ENCODE measurements around the gene EFNA1. TPM values are rescaled to one million over a fixed set of nuclear protein-coding genes. Genes with fewer than 3 reads are reported as not detected.

The EFNA1 gene
- total and polyA plus RNA-seq, 2 of the 13 experiments (the other 11 are each of a cell fraction or from before 2014, with no cell fraction given): 81.8 to 874 TPM

GRCh38 chr1:155139895-155140629 is 12.4 kb downstream of the EFNA1 start, which contains the start of gene DPM3:
Gene DPM3, minus strand, starts transcription at chr1:155140531. Its CDS starts 291 bp downstream, at chr1:155140240.
- Histone ChIP-seq H3K79me2 (ENCODE audit: insufficient read depth, low read length) (peaks cover 28% of the 10 kb centered on the region), H3K4me2 (ENCODE audit: low read depth, low read length) (peak within 1 kb of the TSS; percentile 96), H3K4me3 (replicated peaks in 1 of 3; ENCODE audit: insufficient read depth in 1 of 3, low read depth in 2 of 3, low read length in 3 of 3) (peak within 1 kb of the TSS; percentile 67 to 97 (median 86)), H3K9ac (ENCODE audit: insufficient read depth, low read depth, low read length) (peak within 1 kb of the TSS; percentile 83), H3K9me3 (ENCODE audit: low read length) (no peaks in the 10 kb centered on the region), H2AFZ (ENCODE audit: low read length) (peak within 1 kb of the TSS; percentile 82), H3K4me1 (ENCODE audit: insufficient read depth, low read length) (peaks cover 44% of the 10 kb centered on the region), H3K27me3 (ENCODE audit: control insufficient read depth in 1 of 2, insufficient read depth in 2 of 2, low read length in 2 of 2) (no peaks in the 10 kb centered on the region; a peak in 1 of 5 replicates), H4K20me1 (ENCODE audit: insufficient read depth, low read length) (peaks cover 4% of the 10 kb centered on the region; the same call in 1 of the 2 replicates), H3K27ac (ENCODE audit: extremely low read length, insufficient read depth, low read length) (peak within 1 kb of the TSS; percentile 85), H3K36me3 (replicated peaks in 1 of 2; ENCODE audit: control insufficient read depth in 1 of 2, insufficient read depth in 2 of 2, low read length in 2 of 2) (peaks cover 0 to 7% of the 10 kb centered on the region in 2 experiments; a peak in 1 of 5 replicates)
- POLR2A ChIA-PET: interaction anchor here (1.0 to 7.4 kb wide), 5 partner anchors 9 to 33 kb away, joined by 5 to 144 read pairs (median 6); partner anchors contain the start of genes EFNA1 and KRTCAP2
- in situ Hi-C loops (cut with HindIII; ENCODE audit: extremely low pct_ligation_motif_present, low pct_unique_long_range_greater_than_20kb) (no loop called here), intact Hi-C loops (cut with micrococcal nuclease; ENCODE audit: unreplicated experiment) (loop anchor here (1.0 kb wide), 1 partner anchor 46 kb away; no protein-coding TSS in a partner anchor)
- FAIRE-seq (peak; percentile 87), DNase-seq (ENCODE audit: low spot score) (peak; percentile 71), ATAC-seq (peak; percentile 66)
- 0% methylated on average over 23 of the region's 42 CpGs for WGBS (ENCODE audit: low lambda C conversion rate)
- TSS peak; percentile 89 for BruUV-seq (replicated peaks)
- CTCF ChIA-PET (ENCODE audit: low intra/inter-chr PET ratio, low total read pairs): interaction anchor here (1.1 kb wide), 1 partner anchor 46 kb away, joined by 3 read pairs; no protein-coding TSS in a partner anchor
- no peak for TF ChIP-seq STAG1 (CRISPR knock-in tag; IDR thresholded peaks at IDR 0.05)
- no peak for TF ChIP-seq MAF1 (CRISPR knock-in tag; IDR thresholded peaks at IDR 0.05; ENCODE audit: borderline replicate concordance)
- no peak for TF ChIP-seq CREBL2 (CRISPR knock-in tag; IDR thresholded peaks at IDR 0.05; ENCODE audit: borderline replicate concordance)
- TF ChIP-seq ZBTB46 (CRISPR knock-in tag; IDR thresholded peaks at IDR 0.05; ENCODE audit: borderline replicate concordance): no peak
- TF ChIP-seq ZNF709 (CRISPR knock-in tag; IDR thresholded peaks at IDR 0.05): no peak
- TF ChIP-seq ZNF768 (CRISPR knock-in tag; IDR thresholded peaks at IDR 0.05): no peak
- peak; percentile 79; the same call in 1 of the 2 replicates for TF ChIP-seq KDM5B (CRISPR knock-in tag; IDR thresholded peaks at IDR 0.05; ENCODE audit: borderline replicate concordance)
- no peak for TF ChIP-seq ZNF33B (CRISPR knock-in tag; IDR thresholded peaks at IDR 0.05)
- TF ChIP-seq MZF1 (CRISPR knock-in tag; IDR thresholded peaks at IDR 0.05; ENCODE audit: borderline replicate concordance): no peak
- peak; percentile 62; the same call in 1 of the 2 replicates for TF ChIP-seq NFE2L1 (CRISPR knock-in tag; IDR thresholded peaks at IDR 0.05; ENCODE audit: borderline replicate concordance)
- no peak for TF ChIP-seq ZNF34 (CRISPR knock-in tag; IDR thresholded peaks at IDR 0.05; ENCODE audit: borderline replicate concordance)
- TF ChIP-seq, protein P1, sequence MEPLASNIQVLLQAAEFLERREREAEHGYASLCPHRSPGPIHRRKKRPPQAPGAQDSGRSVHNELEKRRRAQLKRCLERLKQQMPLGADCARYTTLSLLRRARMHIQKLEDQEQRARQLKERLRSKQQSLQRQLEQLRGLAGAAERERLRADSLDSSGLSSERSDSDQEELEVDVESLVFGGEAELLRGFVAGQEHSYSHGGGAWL (CRISPR knock-in tag; IDR thresholded peaks at IDR 0.05): no peak
- peak; percentile 82; the same call in 1 of the 2 replicates for TF ChIP-seq ZNF891 (CRISPR knock-in tag; IDR thresholded peaks at IDR 0.05)
- TF ChIP-seq ELF4 (CRISPR knock-in tag; IDR thresholded peaks at IDR 0.05; ENCODE audit: borderline replicate concordance): peak; percentile 62; the same call in 1 of the 2 replicates
- TF ChIP-seq TBX3 (IDR thresholded peaks at IDR 0.05; ENCODE audit: borderline replicate concordance): no peak

All from HepG2 (cell line).